Fibroblast of skin of back (primary cell): Measurements from ENCODE around the gene HORMAD2.

Experiments used
- DNase-seq: peaks from one replicate; pipeline ENCODE4 v3.0.0-alpha.2; 2013

The HORMAD2 gene

DNA sequence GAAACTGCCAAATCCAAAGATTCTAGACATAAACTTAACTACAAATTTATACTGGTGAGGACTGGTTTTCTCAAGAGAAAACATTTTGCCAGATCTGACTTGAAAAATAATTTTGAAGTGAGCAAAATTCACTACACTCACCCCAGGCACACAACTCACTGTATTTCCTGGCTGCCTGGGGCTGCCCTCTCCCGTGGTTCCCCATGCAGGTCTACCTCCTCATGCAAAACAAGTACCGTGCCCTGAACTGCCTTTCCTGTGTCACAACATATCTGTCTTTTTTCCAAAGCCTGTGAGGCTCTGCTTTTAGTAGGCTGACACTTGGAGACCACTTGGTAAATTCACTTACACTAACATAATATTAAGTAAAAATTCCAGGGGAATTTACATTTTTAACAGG is 89.9 kb downstream of the HORMAD2 start:
- no peak for DNase-seq

DNA sequence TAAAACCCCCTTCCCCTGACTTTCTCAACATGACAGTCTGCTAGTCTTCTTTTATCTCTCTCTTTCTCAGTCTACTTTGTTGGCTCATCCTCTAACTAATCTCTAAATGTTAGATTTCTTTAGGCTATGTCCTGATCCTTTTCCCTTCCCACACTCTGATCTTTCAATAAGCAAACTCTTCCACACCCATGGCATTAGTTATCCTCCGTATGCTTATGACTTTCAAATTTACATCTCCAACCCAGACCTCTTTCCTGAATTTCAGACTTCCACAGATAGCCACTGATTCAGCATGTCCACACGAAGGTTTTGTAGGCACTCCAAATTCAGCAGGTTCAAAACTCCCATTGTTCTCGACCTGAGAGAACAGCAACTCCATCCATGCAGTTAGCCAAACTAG is 90.7 kb downstream of the HORMAD2 start:
- no peak for DNase-seq

DNA sequence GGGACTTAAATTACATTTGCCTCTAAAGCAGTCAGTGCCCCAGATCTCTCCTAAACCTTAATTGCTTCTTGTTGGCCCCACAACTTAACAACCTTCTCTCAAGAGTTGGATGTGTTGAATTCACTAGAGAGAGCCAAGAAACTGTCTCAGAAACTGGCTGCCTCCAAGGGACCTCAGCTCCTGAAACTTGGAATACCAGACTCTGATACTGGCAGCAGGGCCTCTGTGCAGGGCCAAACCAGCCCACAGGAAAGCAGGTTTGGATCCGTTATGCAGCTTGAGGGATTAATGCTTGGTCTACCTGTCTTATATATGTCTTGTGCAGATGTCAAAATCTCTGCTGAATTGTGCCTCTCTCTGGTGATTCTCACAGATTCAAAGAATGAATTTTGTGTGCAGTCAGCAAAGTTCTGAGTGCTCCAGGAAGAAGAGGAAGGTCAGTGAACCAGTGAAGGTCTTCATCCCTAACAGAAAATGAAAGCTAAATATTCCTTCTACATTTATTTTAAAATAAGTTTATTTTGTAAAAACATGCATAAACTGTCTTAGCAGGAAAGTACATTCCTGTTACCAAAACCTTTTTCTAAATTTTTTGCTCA is 95.5 kb downstream of the HORMAD2 start:
- no peak for DNase-seq

DNA sequence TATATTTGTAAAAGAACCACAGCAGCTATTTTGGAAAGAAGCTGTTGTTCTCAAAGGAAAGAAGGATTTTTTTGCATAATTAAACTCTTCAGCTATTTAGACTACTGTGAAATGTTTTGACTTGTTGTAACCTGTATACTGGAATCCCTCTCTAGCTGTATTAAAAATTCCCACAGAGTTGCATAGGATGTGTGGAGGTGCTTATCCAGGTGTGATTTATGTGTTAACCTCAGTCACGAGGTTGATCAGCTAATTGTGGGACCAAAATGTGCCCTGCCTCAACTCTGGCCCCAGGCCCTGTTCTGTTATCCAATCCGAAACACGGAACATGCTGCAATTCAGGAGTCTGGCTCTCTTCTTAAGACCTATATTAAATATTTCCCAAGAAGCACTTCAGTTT is 96.2 kb downstream of the HORMAD2 start:
- no peak for DNase-seq

DNA sequence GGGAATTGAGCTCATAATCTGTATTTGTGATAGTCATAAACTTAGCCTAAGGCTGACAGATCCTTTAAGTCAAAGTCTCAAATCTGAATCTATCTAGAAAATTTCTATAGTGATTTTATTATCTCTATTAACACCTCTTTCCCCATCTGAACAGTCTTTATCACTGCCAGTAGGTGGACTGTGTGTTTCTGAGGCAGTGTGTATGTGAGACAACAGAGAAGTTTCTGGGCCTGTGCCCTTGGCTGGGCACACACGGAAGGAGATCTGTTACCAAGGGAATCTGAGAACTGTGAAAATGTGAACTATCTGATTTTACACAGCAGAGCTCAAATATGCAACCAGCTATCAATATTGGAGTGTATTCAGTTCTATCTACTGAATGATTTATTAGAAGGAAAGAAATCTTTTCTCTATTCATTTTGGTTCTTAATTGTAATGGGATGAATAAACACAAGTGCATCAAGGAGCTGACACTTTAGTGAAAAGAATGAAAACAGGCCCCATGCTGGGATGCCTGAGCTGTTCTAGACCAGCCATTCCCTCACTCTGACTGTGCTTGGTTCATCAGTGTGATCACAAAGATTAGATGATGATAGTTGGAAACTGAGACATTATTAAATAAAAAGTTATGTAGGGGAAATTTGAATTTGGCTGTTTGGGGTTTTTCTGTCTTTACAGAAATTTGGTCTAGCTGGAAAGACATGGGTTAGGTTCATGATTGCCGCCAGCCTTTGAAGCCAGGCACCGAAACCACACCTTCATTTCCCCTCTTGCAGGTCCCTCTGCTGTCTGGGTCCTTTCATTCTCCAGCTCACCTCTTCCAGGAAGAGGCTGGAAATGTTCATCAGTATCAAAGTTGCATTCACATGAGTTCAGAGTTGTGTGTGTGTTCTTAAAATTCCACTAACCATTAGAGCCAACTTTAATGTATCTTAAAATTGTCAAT is 98.2 kb downstream of the HORMAD2 start:
- DNase-seq: peak; percentile 51

DNA sequence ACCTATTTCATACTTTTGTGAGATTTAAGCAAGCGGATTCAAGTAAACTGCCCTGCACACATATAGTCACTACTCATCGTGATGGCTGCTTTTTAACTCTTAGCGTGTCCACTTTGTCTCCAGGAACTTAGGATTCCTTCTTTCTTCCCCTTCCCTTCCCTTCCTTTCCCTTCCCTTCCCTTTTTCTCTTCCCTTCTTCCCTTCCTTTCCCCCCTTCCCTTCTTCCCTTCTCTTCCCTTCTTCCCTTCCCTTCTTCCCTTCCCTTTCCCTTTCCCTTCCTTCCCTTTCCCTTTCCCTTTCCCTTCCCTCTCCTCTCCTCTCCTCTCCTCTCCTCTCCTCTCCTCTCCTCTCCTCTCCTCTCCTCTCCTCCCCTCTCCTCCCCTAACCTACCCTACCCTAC is 100.4 kb downstream of the HORMAD2 start:
- DNase-seq: no peak

DNA sequence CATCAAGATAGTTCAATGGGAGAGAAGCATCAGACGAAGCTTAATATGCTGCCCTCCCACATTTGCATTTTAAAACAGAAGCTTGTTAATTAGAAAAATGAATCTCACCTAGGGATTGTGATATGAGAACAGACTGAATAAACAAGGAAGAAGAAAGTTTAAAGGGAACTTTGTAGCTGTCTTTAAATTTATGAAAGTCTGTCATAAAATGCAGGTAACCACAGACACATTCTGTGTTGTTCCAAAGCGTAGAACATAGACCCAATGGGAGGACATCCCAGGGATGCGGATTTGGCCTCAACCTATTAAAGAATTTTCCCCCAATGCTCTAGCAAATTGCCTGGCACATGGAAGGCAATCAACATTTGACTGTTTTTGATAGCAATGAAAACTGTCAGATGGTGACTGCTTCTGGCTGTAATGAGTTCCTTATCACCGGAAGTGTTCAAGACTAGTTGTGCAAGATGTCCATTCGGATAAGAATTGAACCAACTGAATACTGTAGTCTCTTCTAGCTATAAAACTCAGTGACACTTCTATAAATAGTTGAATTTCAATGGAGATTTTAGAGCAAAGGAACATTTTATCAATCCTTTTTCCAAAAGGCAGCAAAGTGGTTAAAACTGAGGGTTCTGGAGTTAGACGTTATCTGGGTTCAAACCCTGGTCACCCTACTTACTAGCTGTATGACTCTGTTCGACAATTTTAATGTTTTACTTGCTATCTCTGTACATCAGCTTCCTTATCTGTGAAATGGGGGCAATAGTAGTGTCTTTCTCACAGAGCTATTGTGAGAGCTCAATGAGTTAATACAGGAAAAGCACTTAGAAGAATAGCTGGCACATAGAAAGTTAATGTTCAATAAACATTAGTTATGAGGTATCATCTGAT is 101.4 kb downstream of the HORMAD2 start:
- DNase-seq: no peak

DNA sequence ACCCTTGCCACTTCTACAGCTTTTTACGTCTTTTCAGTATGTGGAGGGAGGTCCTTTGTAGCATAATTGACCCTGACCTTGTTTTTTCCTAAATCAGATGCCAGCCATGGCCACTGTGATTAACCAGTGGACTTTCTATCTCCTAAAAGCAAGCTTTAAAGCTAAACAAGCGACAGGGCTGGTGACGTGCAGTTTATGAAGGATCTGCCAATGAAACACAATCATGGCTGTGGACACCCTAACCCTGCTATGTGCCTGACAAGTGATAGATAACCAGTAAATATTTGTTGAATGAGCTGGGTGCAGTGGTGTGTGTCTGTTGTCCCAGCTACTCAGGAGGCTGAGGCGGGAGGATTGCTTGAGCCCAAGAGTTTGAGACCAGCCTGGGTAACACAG is 102.1 kb downstream of the HORMAD2 start:
- DNase-seq: no peak

DNA sequence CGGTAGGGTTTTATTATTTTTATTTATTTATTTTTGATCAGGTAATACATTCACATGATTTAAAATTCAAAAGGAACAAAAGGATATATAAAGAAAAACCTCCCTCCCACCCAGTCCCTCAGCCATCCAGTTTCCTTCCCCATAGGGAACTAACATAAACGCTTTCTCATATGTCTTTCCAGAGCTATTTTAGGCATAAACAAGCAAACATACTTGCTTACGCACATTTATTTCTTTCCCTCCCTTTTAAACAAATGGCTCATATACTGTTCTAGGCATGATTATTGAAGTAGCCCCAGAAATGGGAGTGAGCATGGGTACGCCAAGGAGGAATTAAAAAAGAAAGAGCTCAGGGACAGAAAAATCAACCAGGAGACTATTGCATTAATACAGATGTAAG is 102.6 kb downstream of the HORMAD2 start:
- no peak for DNase-seq

DNA sequence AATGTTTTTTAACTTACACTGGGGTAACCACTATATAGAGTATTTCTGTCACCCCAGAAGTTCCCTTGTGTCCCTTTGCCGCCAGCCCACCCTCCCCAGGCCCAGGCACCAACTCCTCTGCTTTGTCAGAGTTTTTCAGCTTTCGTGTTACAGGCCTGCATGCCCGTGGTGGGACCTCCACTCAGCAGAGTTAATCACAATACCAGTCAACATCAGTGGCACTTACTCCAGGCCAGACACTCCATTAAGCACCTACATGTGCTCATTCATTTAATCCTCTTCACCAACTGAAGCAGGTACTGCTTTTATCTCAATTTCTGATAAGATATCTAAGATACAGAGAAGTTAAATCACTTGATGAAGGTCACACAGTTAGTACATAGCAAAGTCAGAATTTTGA is 103.0 kb downstream of the HORMAD2 start:
- no peak for DNase-seq

DNA sequence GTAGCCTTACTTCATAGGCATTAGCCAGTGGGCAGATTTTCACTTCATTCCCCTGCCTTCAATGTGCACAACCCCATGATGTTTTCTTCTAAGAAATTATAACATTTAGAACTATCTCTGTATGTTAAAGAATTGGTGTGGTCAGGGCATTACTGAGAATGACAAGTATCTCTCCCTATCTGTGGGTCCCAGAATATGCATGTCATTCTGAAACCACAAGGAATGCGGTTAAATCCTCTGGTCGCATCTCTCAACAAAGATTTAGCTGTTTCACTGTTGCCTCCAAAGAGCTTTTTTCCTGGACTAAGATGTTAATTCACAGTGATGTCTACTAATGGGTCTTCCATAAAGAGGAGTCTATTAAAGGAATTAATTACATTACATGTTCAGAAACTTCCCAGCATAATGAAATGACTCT is 103.6 kb downstream of the HORMAD2 start:
- peak; percentile 90 for DNase-seq

DNA sequence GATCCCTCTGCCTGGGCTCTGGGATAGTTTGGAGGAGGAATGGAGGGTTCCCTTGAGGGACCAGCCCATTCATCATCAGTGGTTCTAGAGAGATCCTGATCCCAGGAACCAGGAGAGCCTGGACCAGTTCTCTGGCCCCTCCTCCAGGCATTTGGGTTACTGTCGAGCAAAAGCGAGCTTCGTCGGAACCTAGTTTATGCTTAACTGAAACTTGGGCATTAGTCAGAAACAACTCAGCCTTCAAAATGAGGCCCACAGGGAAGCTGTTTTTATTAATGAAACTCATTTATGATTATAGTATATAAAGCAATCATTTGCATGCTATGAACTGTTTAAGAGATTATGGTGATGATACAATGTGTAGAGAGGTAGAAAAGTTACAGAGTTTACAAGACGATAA is 104.9 kb downstream of the HORMAD2 start:
- no peak for DNase-seq

DNA sequence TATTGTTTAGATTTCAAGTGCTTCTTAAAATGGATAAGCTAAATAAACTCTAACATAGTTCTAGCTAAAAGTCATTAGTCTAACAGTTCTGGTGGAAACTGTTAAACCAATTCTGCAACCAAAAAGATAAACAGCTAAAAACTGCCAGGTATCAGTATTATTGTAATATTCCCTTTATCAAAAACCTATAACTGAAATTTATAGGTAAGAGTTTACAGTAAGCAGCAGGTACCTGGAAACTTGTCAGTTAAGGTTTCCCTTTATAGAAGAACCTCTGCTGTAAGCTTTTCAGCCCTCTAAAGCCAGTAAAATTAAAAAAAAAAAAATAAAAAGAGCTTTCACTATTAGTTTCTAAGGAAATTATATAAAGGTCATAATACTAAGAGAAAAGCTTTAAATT is 105.3 kb downstream of the HORMAD2 start:
- no peak for DNase-seq

DNA sequence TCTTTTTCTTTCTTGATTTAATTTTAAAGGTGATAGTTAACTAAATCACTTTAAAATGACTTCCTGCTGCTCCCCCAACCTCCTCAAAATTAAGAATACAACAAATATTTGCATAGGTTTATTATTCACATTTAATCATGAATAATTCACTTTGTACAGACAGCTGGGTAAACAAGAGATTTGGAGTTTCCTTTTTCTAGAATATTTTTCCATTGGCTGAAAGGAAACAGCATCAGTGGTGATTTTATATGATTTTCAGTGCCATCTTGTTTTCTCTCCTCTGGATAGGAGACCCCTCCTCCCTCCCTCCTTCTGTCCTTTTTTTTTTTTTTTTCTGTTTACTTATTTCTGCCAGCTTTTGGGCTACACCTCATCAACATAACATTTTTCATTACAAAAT is 105.8 kb downstream of the HORMAD2 start:
- DNase-seq: no peak

DNA sequence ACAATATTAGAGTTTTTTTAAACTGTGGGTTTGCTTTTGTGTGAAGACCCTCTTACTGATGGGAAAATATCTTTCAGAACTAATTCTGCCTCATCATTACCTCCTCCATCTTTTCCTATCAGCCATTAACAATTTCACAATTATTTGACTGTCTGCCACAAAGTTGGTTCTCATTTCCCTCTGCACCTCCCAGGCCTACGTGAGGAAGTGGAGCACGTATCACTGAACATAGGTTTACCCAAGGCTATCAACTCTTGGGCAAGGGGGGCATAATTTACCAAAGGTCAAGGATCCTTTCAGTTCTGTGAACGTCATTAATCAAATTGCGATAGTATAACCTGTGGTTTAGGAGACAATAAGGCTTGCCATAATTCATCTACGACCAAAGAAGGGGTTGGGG is 106.2 kb downstream of the HORMAD2 start:
- DNase-seq: no peak

DNA sequence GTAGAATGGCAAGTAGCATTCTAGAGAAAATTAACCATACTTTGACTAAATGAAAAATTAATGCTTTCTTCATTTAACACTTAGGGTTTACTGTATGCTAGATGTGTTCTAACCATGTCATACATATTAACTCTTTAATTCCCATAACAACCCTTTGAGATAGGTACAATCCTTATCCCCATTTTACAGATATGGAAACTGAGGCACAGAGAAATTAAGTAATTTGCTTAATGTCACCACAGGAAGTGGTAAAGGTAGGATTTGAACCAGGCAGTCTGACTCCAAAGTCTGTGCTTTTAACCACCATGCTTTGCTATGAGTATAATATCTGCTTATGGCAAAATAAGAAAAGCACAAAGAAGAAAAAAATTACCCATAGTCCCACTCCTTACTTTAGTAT is 106.8 kb downstream of the HORMAD2 start:
- no peak for DNase-seq

DNA sequence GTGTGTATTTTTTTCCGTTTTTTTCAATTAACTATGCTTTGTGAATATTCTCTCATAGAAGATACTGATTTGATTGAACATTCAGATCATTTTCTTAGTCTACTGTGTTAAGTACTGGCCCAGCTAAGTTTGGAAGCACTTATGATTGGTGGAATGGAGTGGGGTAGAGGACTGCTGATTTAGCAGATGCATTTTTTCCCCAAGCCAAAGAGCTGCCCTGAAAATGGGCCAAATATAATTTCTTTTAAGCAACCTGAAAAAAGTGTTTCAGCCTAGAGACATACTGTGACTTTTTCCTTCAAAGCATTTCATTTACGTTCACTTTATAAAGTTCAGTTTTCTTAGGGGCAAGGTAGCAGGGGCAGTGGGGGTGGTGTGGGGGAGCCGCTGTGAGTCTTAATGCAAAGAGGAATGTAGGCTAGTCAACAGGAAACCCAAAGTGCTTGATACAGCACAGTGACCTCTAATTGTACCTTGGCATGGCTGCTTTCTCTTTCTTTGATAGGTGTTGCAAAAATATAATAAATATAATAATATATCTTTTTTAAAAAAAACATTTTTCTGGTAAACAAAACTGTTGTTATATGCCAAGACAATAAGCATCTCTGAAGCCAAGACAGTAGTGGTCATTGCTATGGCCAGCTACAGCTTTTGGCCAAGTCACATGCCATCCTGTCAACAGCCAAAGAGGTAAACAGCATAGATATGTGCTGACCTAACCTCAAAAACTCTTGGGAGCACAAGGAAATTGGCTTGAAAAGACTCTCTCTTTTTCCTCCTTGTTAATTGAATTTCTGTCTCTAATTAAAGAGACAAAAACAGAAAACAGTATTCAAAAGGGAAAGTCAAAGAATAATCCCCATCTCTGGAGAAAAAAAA is 107.5 kb downstream of the HORMAD2 start:
- DNase-seq: no peak

DNA sequence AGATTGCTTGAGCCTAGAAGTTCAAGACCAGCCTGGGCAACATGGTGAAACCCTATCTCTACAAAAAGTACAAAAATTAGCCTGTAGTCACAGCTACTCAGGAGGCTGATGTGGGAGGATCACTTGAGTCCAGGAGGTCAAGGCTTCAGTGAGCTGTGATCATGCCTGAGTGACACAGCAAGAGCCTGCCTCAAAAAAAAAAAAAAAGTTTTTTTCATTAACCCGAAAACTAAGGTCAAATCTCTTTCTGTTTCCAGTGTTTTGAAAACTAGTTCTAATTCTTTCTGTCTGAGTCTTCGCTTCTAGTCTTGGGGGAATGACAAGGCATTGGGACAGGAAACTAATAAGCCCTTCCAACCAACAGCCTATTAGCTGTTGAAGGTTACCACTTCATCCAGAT is 108.6 kb downstream of the HORMAD2 start:
- DNase-seq: peak; percentile 52

DNA sequence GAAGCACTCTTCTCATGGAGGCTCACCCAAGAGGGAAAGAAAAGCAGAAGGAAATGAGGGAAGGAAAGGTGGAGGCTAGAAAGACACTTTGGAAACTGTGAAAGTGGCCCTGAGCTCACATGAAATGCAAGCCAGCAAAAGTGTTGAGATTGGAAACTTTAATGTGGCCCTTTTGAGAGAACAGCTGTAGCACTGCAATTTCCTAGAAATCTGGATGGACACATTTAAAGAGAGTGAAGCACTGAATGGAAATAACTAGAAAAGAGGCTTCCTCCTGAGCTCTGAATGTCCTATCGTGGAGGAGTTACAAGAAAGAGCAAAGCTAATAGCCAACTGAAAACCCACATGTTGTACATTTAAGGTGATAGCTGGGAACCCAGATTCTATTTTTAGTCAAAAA is 110.3 kb downstream of the HORMAD2 start:
- DNase-seq: no peak

DNA sequence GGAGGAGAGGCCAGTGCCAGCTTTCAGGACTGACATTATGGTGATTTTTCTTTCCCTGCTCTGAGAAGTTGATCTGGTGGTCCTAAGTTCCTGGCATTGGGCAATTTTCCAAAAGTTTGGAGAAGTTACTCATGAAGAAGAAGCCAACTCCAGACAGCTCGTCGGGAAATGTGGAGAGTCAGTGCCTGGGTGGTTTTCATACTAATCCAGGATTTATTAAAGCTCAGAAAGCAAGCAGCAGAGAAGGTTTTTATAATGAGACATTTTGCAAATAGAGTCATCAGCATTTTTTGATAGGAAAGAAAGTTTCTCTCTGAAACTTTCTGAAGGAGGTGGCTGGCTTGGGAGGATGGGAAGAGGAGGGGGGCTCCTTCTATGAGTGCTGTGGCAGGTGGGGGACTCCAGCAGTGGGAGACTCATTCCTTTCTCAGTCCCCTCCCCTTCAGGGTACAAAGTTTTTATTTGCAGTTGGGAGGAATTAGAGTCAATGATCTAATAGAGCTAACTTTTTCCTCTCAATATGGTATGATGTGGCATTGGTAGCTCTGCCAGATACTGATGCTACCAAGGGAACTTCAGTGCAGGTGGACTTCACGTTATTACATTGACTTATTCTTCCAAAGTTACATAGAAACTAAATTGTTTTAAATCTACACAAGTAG is 110.9 kb downstream of the HORMAD2 start:
- peak; percentile 84 for DNase-seq

DNA sequence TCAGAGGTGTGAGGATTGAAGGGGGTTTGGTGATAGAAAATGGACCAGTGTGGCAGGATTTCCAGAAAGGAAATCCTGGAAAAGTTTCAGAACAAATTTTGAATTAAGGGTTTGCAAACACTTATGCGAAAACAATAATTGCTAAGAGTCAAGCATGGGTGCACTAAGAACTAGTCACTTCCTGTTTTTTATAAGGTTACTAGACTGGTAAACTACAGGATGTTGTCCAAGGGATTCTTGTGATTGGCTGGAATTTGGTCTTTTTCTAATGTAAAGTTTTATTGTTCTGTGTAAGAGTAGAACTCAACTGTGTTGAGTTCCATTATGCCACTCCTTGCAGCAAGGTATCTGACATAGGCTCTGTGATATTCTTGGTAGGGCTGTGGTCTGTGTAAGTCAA is 112.2 kb downstream of the HORMAD2 start:
- DNase-seq: no peak
